ENCODE results near the gene CAPSL. TPM values are rescaled to one million over a fixed set of nuclear protein-coding genes. Genes with fewer than 3 reads are reported as not detected.

Gene CAPSL
- total RNA-seq, 4 donors from 2014 or later, result not detected

DNA sequence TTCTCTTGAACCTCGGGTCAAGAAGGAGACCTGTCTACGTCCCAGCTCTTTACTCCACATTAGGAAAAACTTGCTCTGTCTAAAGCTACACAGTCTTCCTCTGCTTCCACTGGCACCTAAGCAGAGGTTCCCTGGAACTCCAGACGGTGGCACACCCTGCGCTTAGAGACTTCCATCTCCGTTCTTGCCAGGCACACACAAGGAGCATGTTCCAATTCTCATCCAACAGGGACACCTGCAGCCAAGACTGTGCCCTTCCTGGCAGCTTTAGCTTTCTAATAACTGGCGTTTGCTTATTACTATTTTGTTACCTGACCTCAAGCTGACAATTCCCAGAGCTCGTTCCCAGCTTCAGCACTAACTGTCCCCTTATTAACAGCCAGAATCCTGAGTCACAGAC lies 16.0 kb downstream of the CAPSL start:
- Histone ChIP-seq H3K4me3 (no peak overlapping the region), H3K27me3 (no peaks in the 10 kb centered on the region)

DNA sequence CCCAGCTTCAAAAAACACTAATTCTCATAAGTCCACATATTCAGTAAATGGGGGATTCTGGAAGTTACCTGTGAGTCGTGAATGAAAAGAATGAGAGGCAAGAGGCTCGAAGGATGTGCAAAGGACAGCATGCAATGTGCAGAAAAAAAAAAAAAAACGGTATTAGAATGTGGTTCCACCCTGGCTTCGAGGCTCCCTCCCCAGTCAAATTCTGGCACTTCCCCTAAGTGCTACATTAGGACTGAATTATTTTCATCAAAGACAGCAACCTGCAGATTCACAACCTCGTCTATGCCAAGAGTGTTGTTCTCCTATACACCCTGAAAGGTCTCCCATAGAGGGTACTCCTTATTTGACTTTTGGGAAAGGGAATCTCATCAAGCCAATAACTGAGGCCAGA lies 16.5 kb downstream of the CAPSL start:
- Histone ChIP-seq H3K9me3 (no peaks in the 10 kb centered on the region), H3K4me3 (no peak overlapping the region), H3K27me3 (no peaks in the 10 kb centered on the region), H3K27ac (no peak overlapping the region), H3K36me3 (no peaks in the 10 kb centered on the region), H3K4me1 (no peaks in the 10 kb centered on the region)
- DNase-seq, result no peak
- TF ChIP-seq, protein P1, sequence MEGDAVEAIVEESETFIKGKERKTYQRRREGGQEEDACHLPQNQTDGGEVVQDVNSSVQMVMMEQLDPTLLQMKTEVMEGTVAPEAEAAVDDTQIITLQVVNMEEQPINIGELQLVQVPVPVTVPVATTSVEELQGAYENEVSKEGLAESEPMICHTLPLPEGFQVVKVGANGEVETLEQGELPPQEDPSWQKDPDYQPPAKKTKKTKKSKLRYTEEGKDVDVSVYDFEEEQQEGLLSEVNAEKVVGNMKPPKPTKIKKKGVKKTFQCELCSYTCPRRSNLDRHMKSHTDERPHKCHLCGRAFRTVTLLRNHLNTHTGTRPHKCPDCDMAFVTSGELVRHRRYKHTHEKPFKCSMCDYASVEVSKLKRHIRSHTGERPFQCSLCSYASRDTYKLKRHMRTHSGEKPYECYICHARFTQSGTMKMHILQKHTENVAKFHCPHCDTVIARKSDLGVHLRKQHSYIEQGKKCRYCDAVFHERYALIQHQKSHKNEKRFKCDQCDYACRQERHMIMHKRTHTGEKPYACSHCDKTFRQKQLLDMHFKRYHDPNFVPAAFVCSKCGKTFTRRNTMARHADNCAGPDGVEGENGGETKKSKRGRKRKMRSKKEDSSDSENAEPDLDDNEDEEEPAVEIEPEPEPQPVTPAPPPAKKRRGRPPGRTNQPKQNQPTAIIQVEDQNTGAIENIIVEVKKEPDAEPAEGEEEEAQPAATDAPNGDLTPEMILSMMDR (IDR thresholded peaks at IDR 0.05), result no peak
- TF ChIP-seq POLR2A (IDR thresholded peaks at IDR 0.05), result no peak

More for the DNA sequence above, 16.0 kb downstream of the CAPSL start:
- H3K4me1 ChIP-seq, result no peaks in the 10 kb centered on the region
- no peak for DNase-seq
- H3K9me3 ChIP-seq, result no peaks in the 10 kb centered on the region
- no peaks in the 10 kb centered on the region for H3K36me3 ChIP-seq
- no peak for TF ChIP-seq POLR2A (IDR thresholded peaks at IDR 0.05)
- TF ChIP-seq, protein P1 (IDR thresholded peaks at IDR 0.05), result no peak
- H3K27ac ChIP-seq, result no peak overlapping the region

- DNase-seq, result no peak
- H3K9me3 ChIP-seq, result no peaks in the 10 kb centered on the region
- H3K4me1 ChIP-seq, result no peaks in the 10 kb centered on the region
- H3K27me3 ChIP-seq, result no peaks in the 10 kb centered on the region
- no peak for TF ChIP-seq POLR2A (IDR thresholded peaks at IDR 0.05)
- TF ChIP-seq, protein P1 (IDR thresholded peaks at IDR 0.05), result no peak
- no peak overlapping the region for H3K4me3 ChIP-seq
- no peak overlapping the region for H3K27ac ChIP-seq
- no peaks in the 10 kb centered on the region for H3K36me3 ChIP-seq
Observed at GRCh38 chr5:35920890-35921289, 17.5 kb downstream of the CAPSL start.

- TF ChIP-seq, protein P1 (IDR thresholded peaks at IDR 0.05), result no peak
- no peak for TF ChIP-seq POLR2A (IDR thresholded peaks at IDR 0.05)
- no peak overlapping the region for H3K4me3 ChIP-seq
- no peak for DNase-seq
- no peaks in the 10 kb centered on the region for H3K9me3 ChIP-seq
- no peaks in the 10 kb centered on the region for H3K36me3 ChIP-seq
- H3K27me3 ChIP-seq, result no peaks in the 10 kb centered on the region
- no peaks in the 10 kb centered on the region for H3K4me1 ChIP-seq
- no peak overlapping the region for H3K27ac ChIP-seq
Observed at GRCh38 chr5:35919191-35919590, 19.2 kb downstream of the CAPSL start.

DNA sequence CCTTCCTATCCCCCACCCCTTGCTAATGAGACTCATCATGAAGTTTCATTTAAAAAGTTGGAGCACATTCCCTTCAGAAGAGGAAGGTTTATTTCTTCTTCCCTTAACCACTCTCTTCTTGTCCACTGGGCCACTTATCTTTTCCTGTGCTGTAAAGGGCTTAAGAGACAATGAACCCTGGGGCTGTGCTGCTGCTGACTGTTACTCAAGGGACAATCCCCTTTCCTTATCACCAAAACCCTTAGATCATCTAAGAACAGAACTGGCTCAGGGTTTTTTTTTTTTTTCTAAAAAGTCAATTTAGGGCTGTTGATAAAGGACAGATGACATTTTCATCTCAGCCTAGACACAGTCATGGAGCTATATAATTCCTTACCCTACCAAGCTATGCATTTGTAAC lies 29.6 kb downstream of the CAPSL start:
- Histone ChIP-seq H3K27ac (no peak overlapping the region), H3K9me3 (no peaks in the 10 kb centered on the region), H3K4me3 (no peak overlapping the region), H3K36me3 (no peaks in the 10 kb centered on the region), H3K4me1 (no peaks in the 10 kb centered on the region), H3K27me3 (no peaks in the 10 kb centered on the region)
- DNase-seq, result no peak
- TF ChIP-seq, protein P1 (IDR thresholded peaks at IDR 0.05), result no peak
- TF ChIP-seq POLR2A (IDR thresholded peaks at IDR 0.05), result no peak

GRCh38 chr5:35908228-35908627 lies 30.2 kb downstream of the CAPSL start:
- TF ChIP-seq, protein P1 (IDR thresholded peaks at IDR 0.05), result no peak
- no peak for TF ChIP-seq POLR2A (IDR thresholded peaks at IDR 0.05)
- Histone ChIP-seq H3K27me3 (no peaks in the 10 kb centered on the region), H3K27ac (no peak overlapping the region), H3K4me3 (no peak overlapping the region), H3K36me3 (no peaks in the 10 kb centered on the region), H3K4me1 (no peaks in the 10 kb centered on the region), H3K9me3 (no peaks in the 10 kb centered on the region)
- no peak for DNase-seq
